HepG2 (cell line): ENCODE measurements around the gene STX10. TPM values are rescaled to one million over a fixed set of nuclear protein-coding genes. Genes with fewer than 3 reads are reported as not detected.
A peak's percentile ranks its signal among the peaks of the same experiment; 100 is the strongest.

Source experiments
- ARID2 ChIP-seq: sonication (generic); formaldehyde crosslinking; IDR thresholded peaks from 2 replicates; pipeline ENCODE4 v1.8.1; 2022; ENCODE audit warnings: mild to moderate bottlenecking, missing genetic modification reagents, borderline replicate concordance
- HDAC2 ChIP-seq: sonication (generic); formaldehyde crosslinking; IDR thresholded peaks from 2 replicates; pipeline ENCODE4 v1.4.0; 2020; ENCODE audit warnings: missing genetic modification reagents
- HOXD1 ChIP-seq: sonication (generic); formaldehyde crosslinking; IDR thresholded peaks from 2 replicates; pipeline ENCODE4 v1.5.0; 2020; ENCODE audit warnings: missing genetic modification reagents
- IKZF4 ChIP-seq: sonication (generic); formaldehyde crosslinking; IDR thresholded peaks from 2 replicates; pipeline ENCODE4 v1.5.1; 2020; ENCODE audit warnings: borderline replicate concordance, mild to moderate bottlenecking, low read depth, missing genetic modification reagents; ENCODE audit errors: not compliant biosample characterization
- KLF9 ChIP-seq: IDR thresholded peaks from 2 replicates; pipeline ENCODE4 v1.6.1; 2016; ENCODE audit warnings: low read depth
- MXD4 ChIP-seq: IDR thresholded peaks from 2 replicates; pipeline ENCODE4 v1.6.1; 2016; ENCODE audit warnings: mild to moderate bottlenecking, missing biosample characterization, missing genetic modification reagents
- PHB2 ChIP-seq: fragments of 450-650 bp; IDR thresholded peaks from 2 replicates; pipeline ENCODE4 v1.6.1; 2018; ENCODE audit not compliant: partially characterized antibody
- TBL1XR1 ChIP-seq: fragments of 150-350 bp; IDR thresholded peaks from 2 replicates; pipeline ENCODE4 v1.6.1; 2014; ENCODE audit warnings: borderline replicate concordance, low read length; ENCODE audit not compliant: partially characterized antibody
- TEAD2 ChIP-seq: sonication (generic); formaldehyde crosslinking; IDR thresholded peaks from 2 replicates; pipeline ENCODE4 v1.9.0; 2021; ENCODE audit warnings: missing genetic modification reagents
- TEAD3 ChIP-seq: optimal IDR thresholded peaks from 2 replicates; pipeline ENCODE3; 2016; ENCODE audit warnings: borderline replicate concordance
- ZBTB42 ChIP-seq: sonication (generic); formaldehyde crosslinking; IDR thresholded peaks from 2 replicates; pipeline ENCODE4 v1.5.0; 2020; ENCODE audit warnings: mild to moderate bottlenecking, missing genetic modification reagents
- ZMAT3 ChIP-seq: sonication (generic); formaldehyde crosslinking; conservative IDR thresholded peaks from 2 replicates; pipeline ENCODE4 v1.7.0; 2021; ENCODE audit warnings: missing genetic modification reagents
- ZNF12 ChIP-seq: sonication (generic); formaldehyde crosslinking; IDR thresholded peaks from 2 replicates; pipeline ENCODE4 v1.5.0; 2020; ENCODE audit warnings: missing genetic modification reagents
- ZNF33A ChIP-seq: sonication (generic); formaldehyde crosslinking; IDR thresholded peaks from 2 replicates; pipeline ENCODE4 v1.5.1; 2020; ENCODE audit warnings: missing genetic modification reagents, mild to moderate bottlenecking, moderate library complexity, borderline replicate concordance
- polyA plus RNA-seq, 8 experiments: library from polyadenylated mRNA; depleted of rRNA in 3 of 8; stranded (reverse) in 7 of 8; unstranded in 1 of 8; fragments of >200 nt; fragmentation: Illumina TruSeq in 4 of 8; extraction: Trizol in 4 of 8; gene quantifications; 2 replicates each; pipeline versions ENCODE4 v1.2.1 to v1.2.3, GENCODE V29; 2011 to 2016; ENCODE audit warnings: low read depth in 4 of 8, missing spikeins in 1 of 8, mixed read lengths in 1 of 8; ENCODE audit not compliant: insufficient read depth in 1 of 8
- total RNA-seq, 5 experiments: library from RNA; depleted of rRNA; stranded (reverse); fragments of >200 nt; fragmentation: Illumina TruSeq; extraction: Trizol; gene quantifications; 2 replicates each; pipeline ENCODE4 v1.2.3, GENCODE V29; 2016; ENCODE audit warnings: low read depth in 1 of 5
- TF ChIP-seq, protein P1 (sequence below): IDR thresholded peaks from 2 replicates; pipeline ENCODE4 v1.6.1; 2016; ENCODE audit warnings: low read depth, missing genetic modification reagents, missing compliant biosample characterization
- TF ChIP-seq, protein P2 (sequence below): sonication (generic); formaldehyde crosslinking; IDR thresholded peaks from 2 replicates; pipeline ENCODE4 v1.4.0; 2020; ENCODE audit warnings: mild to moderate bottlenecking, missing genetic modification reagents
- TF ChIP-seq, protein P3 (sequence below): sonication (generic); formaldehyde crosslinking; IDR thresholded peaks from 2 replicates; pipeline ENCODE4 v1.4.0; 2020; ENCODE audit warnings: missing genetic modification reagents
- TF ChIP-seq, protein P4 (sequence below): sonication (generic); formaldehyde crosslinking; IDR thresholded peaks from 2 replicates; pipeline ENCODE4 v1.8.1; 2023; ENCODE audit warnings: mild to moderate bottlenecking, missing genetic modification reagents, borderline replicate concordance
- TF ChIP-seq, protein P5 (sequence below): sonication (generic); formaldehyde crosslinking; IDR thresholded peaks from 2 replicates; pipeline ENCODE4 v1.5.0; 2020; ENCODE audit warnings: mild to moderate bottlenecking, missing genetic modification reagents

The STX10 gene
- total and polyA plus RNA-seq, 2 of the 13 experiments (the other 11 are each of a cell fraction or from before 2014, with no cell fraction given): 47.9 to 66.4 TPM

DNA sequence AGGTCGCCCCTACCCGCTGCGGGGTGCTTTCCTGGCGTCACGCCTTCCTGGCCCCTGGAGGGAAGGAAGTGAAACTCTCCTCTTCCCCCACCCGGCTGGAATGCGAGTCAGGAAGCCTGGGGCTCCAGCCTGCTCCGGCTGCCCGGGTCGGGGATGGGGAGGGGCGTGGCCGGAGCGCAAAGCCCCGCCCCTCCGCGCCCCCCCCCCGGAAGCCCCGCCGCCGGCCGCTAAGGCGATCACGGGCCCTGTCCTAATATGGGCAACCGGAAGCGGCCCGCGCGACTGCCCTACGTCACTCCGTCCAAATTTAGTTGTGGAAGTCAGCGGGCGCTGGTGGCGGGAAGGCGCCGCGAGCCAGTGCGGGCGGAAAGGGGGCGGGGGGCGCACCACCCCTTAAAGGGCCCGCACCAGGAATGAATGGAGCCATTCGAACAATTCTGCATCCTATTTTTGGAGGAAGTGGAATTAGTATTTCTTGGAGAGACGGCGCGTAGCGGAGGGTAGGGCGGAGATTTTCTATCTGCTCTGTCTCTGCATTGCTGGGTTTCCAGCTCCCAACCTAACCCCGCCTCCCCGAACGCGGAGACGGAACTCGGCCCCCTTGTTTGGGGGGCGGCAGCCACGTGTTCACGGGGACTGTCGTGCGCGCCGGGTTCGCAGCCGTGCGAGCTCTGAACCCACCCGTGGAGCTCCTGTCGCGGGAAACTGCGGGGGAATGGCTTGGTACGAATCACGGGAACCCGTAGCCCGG is 1.6 kb upstream of the STX10 start (continued):
- TF ChIP-seq, protein P1, sequence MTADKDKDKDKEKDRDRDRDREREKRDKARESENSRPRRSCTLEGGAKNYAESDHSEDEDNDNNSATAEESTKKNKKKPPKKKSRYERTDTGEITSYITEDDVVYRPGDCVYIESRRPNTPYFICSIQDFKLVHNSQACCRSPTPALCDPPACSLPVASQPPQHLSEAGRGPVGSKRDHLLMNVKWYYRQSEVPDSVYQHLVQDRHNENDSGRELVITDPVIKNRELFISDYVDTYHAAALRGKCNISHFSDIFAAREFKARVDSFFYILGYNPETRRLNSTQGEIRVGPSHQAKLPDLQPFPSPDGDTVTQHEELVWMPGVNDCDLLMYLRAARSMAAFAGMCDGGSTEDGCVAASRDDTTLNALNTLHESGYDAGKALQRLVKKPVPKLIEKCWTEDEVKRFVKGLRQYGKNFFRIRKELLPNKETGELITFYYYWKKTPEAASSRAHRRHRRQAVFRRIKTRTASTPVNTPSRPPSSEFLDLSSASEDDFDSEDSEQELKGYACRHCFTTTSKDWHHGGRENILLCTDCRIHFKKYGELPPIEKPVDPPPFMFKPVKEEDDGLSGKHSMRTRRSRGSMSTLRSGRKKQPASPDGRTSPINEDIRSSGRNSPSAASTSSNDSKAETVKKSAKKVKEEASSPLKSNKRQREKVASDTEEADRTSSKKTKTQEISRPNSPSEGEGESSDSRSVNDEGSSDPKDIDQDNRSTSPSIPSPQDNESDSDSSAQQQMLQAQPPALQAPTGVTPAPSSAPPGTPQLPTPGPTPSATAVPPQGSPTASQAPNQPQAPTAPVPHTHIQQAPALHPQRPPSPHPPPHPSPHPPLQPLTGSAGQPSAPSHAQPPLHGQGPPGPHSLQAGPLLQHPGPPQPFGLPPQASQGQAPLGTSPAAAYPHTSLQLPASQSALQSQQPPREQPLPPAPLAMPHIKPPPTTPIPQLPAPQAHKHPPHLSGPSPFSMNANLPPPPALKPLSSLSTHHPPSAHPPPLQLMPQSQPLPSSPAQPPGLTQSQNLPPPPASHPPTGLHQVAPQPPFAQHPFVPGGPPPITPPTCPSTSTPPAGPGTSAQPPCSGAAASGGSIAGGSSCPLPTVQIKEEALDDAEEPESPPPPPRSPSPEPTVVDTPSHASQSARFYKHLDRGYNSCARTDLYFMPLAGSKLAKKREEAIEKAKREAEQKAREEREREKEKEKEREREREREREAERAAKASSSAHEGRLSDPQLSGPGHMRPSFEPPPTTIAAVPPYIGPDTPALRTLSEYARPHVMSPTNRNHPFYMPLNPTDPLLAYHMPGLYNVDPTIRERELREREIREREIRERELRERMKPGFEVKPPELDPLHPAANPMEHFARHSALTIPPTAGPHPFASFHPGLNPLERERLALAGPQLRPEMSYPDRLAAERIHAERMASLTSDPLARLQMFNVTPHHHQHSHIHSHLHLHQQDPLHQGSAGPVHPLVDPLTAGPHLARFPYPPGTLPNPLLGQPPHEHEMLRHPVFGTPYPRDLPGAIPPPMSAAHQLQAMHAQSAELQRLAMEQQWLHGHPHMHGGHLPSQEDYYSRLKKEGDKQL (CRISPR knock-in tag): no peak; the same call in 1 of the 2 replicates
- no peak; the same call in none of the 2 replicates for TF ChIP-seq HDAC2
- no peak for TF ChIP-seq IKZF4
- TF ChIP-seq TBL1XR1: no peak
- TF ChIP-seq ZBTB42 (CRISPR knock-in tag): no peak
- peak; percentile 77 for TF ChIP-seq HOXD1 (CRISPR knock-in tag)
- TF ChIP-seq, protein P2, sequence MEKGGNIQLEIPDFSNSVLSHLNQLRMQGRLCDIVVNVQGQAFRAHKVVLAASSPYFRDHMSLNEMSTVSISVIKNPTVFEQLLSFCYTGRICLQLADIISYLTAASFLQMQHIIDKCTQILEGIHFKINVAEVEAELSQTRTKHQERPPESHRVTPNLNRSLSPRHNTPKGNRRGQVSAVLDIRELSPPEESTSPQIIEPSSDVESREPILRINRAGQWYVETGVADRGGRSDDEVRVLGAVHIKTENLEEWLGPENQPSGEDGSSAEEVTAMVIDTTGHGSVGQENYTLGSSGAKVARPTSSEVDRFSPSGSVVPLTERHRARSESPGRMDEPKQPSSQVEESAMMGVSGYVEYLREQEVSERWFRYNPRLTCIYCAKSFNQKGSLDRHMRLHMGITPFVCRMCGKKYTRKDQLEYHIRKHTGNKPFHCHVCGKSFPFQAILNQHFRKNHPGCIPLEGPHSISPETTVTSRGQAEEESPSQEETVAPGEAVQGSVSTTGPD: no peak
- TF ChIP-seq KLF9 (CRISPR knock-in tag): no peak
- TF ChIP-seq, protein P3, sequence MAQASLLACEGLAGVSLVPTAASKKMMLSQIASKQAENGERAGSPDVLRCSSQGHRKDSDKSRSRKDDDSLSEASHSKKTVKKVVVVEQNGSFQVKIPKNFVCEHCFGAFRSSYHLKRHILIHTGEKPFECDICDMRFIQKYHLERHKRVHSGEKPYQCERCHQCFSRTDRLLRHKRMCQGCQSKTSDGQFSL (CRISPR knock-in tag): peak; percentile 92
- peak; percentile 97 for TF ChIP-seq TEAD3 (CRISPR knock-in tag)
- TF ChIP-seq ARID2 (CRISPR knock-in tag): no peak
- TF ChIP-seq ZNF33A (CRISPR knock-in tag): no peak
- no peak for TF ChIP-seq TEAD2
- TF ChIP-seq, protein P4, sequence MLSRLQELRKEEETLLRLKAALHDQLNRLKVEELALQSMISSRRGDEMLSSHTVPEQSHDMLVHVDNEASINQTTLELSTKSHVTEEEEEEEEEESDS (CRISPR knock-in tag): no peak
- 0 out of 2 replicates have a peak, but pooled peaks have one; percentile 25 for TF ChIP-seq ZNF12 (CRISPR knock-in tag)
- peak; percentile 90 for TF ChIP-seq ZMAT3 (CRISPR knock-in tag)
- TF ChIP-seq MXD4 (CRISPR knock-in tag): peak; percentile 32; the same call in 1 of the 2 replicates
- TF ChIP-seq, protein P5, sequence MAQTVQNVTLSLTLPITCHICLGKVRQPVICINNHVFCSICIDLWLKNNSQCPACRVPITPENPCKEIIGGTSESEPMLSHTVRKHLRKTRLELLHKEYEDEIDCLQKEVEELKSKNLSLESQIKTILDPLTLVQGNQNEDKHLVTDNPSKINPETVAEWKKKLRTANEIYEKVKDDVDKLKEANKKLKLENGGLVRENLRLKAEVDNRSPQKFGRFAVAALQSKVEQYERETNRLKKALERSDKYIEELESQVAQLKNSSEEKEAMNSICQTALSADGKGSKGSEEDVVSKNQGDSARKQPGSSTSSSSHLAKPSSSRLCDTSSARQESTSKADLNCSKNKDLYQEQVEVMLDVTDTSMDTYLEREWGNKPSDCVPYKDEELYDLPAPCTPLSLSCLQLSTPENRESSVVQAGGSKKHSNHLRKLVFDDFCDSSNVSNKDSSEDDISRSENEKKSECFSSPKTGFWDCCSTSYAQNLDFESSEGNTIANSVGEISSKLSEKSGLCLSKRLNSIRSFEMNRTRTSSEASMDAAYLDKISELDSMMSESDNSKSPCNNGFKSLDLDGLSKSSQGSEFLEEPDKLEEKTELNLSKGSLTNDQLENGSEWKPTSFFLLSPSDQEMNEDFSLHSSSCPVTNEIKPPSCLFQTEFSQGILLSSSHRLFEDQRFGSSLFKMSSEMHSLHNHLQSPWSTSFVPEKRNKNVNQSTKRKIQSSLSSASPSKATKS (CRISPR knock-in tag): no peak; the same call in 1 of the 2 replicates
- TF ChIP-seq PHB2: no peak
